ENCODE results near the gene UROC1. TPM values are rescaled to one million over a fixed set of nuclear protein-coding genes. Genes with fewer than 3 reads are reported as not detected.
A peak's percentile ranks its signal among the peaks of the same experiment; 100 is the strongest.

Gene UROC1
- total RNA-seq, 1 donor from 2014 or later = not detected

GRCh38 chr3:126474498-126475412, 42.8 kb downstream of the UROC1 start:
- DNase-seq = peak; percentile 80
- Mint-ChIP-seq H3K4me3 (peak overlapping the region; percentile 95), H3K36me3 (ENCODE audit: low read depth) (peaks cover 35% of the 10 kb centered on the region), H3K27ac (peak overlapping the region; percentile 93), H3K4me1 (peaks cover 30% of the 10 kb centered on the region), H3K27me3 (peaks cover 3% of the 10 kb centered on the region), H3K9me3 (no peaks in the 10 kb centered on the region)
- intact Hi-C loops (cut with micrococcal nuclease) = loop anchor here (1.0 to 10.0 kb wide), 8 partner anchors 117 to 1640 kb away; partner anchors contain the start of genes KLF15, OSBPL11, PLXNA1 and SEC61A1

- peaks cover 3% of the 10 kb centered on the region for H3K27me3 Mint-ChIP-seq
- peak overlapping the region; percentile 44 for H3K27ac Mint-ChIP-seq
- intact Hi-C loops (cut with micrococcal nuclease) = loop anchor here (10.0 kb wide), 3 partner anchors 879 to 1641 kb away; partner anchors contain the start of genes OSBPL11 and SEC61A1
- no peaks in the 10 kb centered on the region for H3K9me3 Mint-ChIP-seq
- DNase-seq = no peak
- peaks cover 48% of the 10 kb centered on the region for H3K36me3 Mint-ChIP-seq (ENCODE audit: low read depth)
- peaks cover 40% of the 10 kb centered on the region for H3K4me1 Mint-ChIP-seq
- peak overlapping the region; percentile 95 for H3K4me3 Mint-ChIP-seq
Observed at GRCh38 chr3:126473292-126474168, 44.0 kb downstream of the UROC1 start.

GRCh38 chr3:126472277-126473006, 45.1 kb downstream of the UROC1 start:
- Mint-ChIP-seq H3K27me3 (peaks cover 1% of the 10 kb centered on the region), H3K9me3 (no peaks in the 10 kb centered on the region), H3K36me3 (ENCODE audit: low read depth) (peaks cover 54% of the 10 kb centered on the region), H3K4me3 (peak overlapping the region; percentile 95), H3K27ac (peak overlapping the region; percentile 14), H3K4me1 (peaks cover 44% of the 10 kb centered on the region)
- intact Hi-C loops (cut with micrococcal nuclease) = loop anchor here (10.0 kb wide), 3 partner anchors 878 to 1642 kb away; partner anchors contain the start of genes OSBPL11 and SEC61A1
- no peak for DNase-seq

GRCh38 chr3:126469479-126469878, 48.1 kb downstream of the UROC1 start:
- DNase-seq = no peak
- Mint-ChIP-seq H3K27ac (peak overlapping the region; percentile 29), H3K4me3 (no peak overlapping the region), H3K4me1 (peaks cover 38% of the 10 kb centered on the region), H3K36me3 (ENCODE audit: low read depth) (peaks cover 75% of the 10 kb centered on the region), H3K27me3 (no peaks in the 10 kb centered on the region), H3K9me3 (no peaks in the 10 kb centered on the region)
- intact Hi-C loops (cut with micrococcal nuclease) = no loop called here

GRCh38 chr3:126468028-126468891, 49.3 kb downstream of the UROC1 start:
- peaks cover 75% of the 10 kb centered on the region for H3K36me3 Mint-ChIP-seq (ENCODE audit: low read depth)
- no peaks in the 10 kb centered on the region for H3K27me3 Mint-ChIP-seq
- H3K27ac Mint-ChIP-seq = peak overlapping the region; percentile 12
- no peak overlapping the region for H3K4me3 Mint-ChIP-seq
- no peak for DNase-seq
- intact Hi-C loops (cut with micrococcal nuclease) = no loop called here
- H3K9me3 Mint-ChIP-seq = no peaks in the 10 kb centered on the region
- peaks cover 29% of the 10 kb centered on the region for H3K4me1 Mint-ChIP-seq

- Mint-ChIP-seq H3K9me3 (no peaks in the 10 kb centered on the region), H3K27me3 (no peaks in the 10 kb centered on the region), H3K27ac (no peak overlapping the region), H3K36me3 (ENCODE audit: low read depth) (peaks cover 68% of the 10 kb centered on the region), H3K4me3 (no peak overlapping the region), H3K4me1 (peaks cover 22% of the 10 kb centered on the region)
- intact Hi-C loops (cut with micrococcal nuclease) = no loop called here
- no peak for DNase-seq
Observed at GRCh38 chr3:126467611-126467955, 50.0 kb downstream of the UROC1 start.

GRCh38 chr3:126466886-126467610, 50.5 kb downstream of the UROC1 start:
- no peak for DNase-seq
- intact Hi-C loops (cut with micrococcal nuclease) = no loop called here
- Mint-ChIP-seq H3K9me3 (no peaks in the 10 kb centered on the region), H3K27ac (no peak overlapping the region), H3K36me3 (ENCODE audit: low read depth) (peaks cover 64% of the 10 kb centered on the region), H3K4me1 (peaks cover 17% of the 10 kb centered on the region), H3K4me3 (no peak overlapping the region), H3K27me3 (no peaks in the 10 kb centered on the region)

- Mint-ChIP-seq H3K36me3 (ENCODE audit: low read depth) (peaks cover 68% of the 10 kb centered on the region), H3K9me3 (no peaks in the 10 kb centered on the region), H3K4me1 (peaks cover 17% of the 10 kb centered on the region)
Observed at GRCh38 chr3:126465928-126466544, 51.5 kb downstream of the UROC1 start.

GRCh38 chr3:126464997-126465396, 52.6 kb downstream of the UROC1 start:
- no peaks in the 10 kb centered on the region for H3K9me3 Mint-ChIP-seq
- no peaks in the 10 kb centered on the region for H3K27me3 Mint-ChIP-seq
- no peak for DNase-seq
- H3K4me3 Mint-ChIP-seq = no peak overlapping the region
- peaks cover 17% of the 10 kb centered on the region for H3K4me1 Mint-ChIP-seq
- no peak overlapping the region for H3K27ac Mint-ChIP-seq
- H3K36me3 Mint-ChIP-seq (ENCODE audit: low read depth) = peaks cover 67% of the 10 kb centered on the region
- intact Hi-C loops (cut with micrococcal nuclease) = no loop called here

More at GRCh38 chr3:126465928-126466544, 51.5 kb downstream of the UROC1 start:
- H3K27me3 Mint-ChIP-seq = no peaks in the 10 kb centered on the region
- H3K4me3 Mint-ChIP-seq = no peak overlapping the region
- no peak for DNase-seq
- H3K27ac Mint-ChIP-seq = no peak overlapping the region
- intact Hi-C loops (cut with micrococcal nuclease) = no loop called here

GRCh38 chr3:126464494-126464893, 53.1 kb downstream of the UROC1 start:
- peaks cover 65% of the 10 kb centered on the region for H3K36me3 Mint-ChIP-seq (ENCODE audit: low read depth)
- intact Hi-C loops (cut with micrococcal nuclease) = no loop called here
- peaks cover 13% of the 10 kb centered on the region for H3K4me1 Mint-ChIP-seq
- H3K9me3 Mint-ChIP-seq = no peaks in the 10 kb centered on the region
- no peak overlapping the region for H3K4me3 Mint-ChIP-seq
- no peak overlapping the region for H3K27ac Mint-ChIP-seq
- H3K27me3 Mint-ChIP-seq = no peaks in the 10 kb centered on the region
- DNase-seq = no peak

GRCh38 chr3:126464093-126464492, 53.5 kb downstream of the UROC1 start:
- no peaks in the 10 kb centered on the region for H3K9me3 Mint-ChIP-seq
- H3K36me3 Mint-ChIP-seq (ENCODE audit: low read depth) = peaks cover 63% of the 10 kb centered on the region
- intact Hi-C loops (cut with micrococcal nuclease) = no loop called here
- H3K4me1 Mint-ChIP-seq = peaks cover 9% of the 10 kb centered on the region
- no peak overlapping the region for H3K27ac Mint-ChIP-seq
- H3K27me3 Mint-ChIP-seq = no peaks in the 10 kb centered on the region
- no peak overlapping the region for H3K4me3 Mint-ChIP-seq
- DNase-seq = no peak

- Mint-ChIP-seq H3K27ac (no peak overlapping the region), H3K36me3 (ENCODE audit: low read depth) (peaks cover 60% of the 10 kb centered on the region), H3K4me1 (peaks cover 6% of the 10 kb centered on the region), H3K9me3 (no peaks in the 10 kb centered on the region), H3K4me3 (no peak overlapping the region), H3K27me3 (no peaks in the 10 kb centered on the region)
- no peak for DNase-seq
- intact Hi-C loops (cut with micrococcal nuclease) = no loop called here
Observed at GRCh38 chr3:126463521-126463920, 54.1 kb downstream of the UROC1 start.

Data from activated CD4-positive, alpha-beta T cell treated with anti-CD3 and anti-CD28 coated beads, Interleukin-2, amount 10 ng/mL, durations not matched to agents 24 days and 14 days (primary cell).